Choroid plexus epithelial cell (primary cell): Measurements from ENCODE around the gene CCNL1.
A peak's percentile ranks its signal among the peaks of the same experiment; 100 is the strongest.

Source experiments
- DNase-seq: peaks from one replicate; pipeline ENCODE4 v3.0.0-alpha.2; 2010; ENCODE audit warnings: low read depth
- H3K4me3 ChIP-seq: 2 replicates; pipeline ENCODE4 v1.5.1; 2011; ENCODE audit warnings: low read depth, mild to moderate bottlenecking, control low read depth, low read length, moderate library complexity
- CTCF ChIP-seq: conservative IDR thresholded peaks from 2 replicates; pipeline ENCODE4 v1.5.1; 2011; ENCODE audit warnings: low read depth, mild to moderate bottlenecking, control low read depth, inconsistent platforms, low read length, moderate library complexity

Gene CCNL1

GRCh38 chr3:157117206-157117605 lies 42.7 kb downstream of the CCNL1 start:
- H3K4me3 ChIP-seq: no peak overlapping the region
- TF ChIP-seq CTCF: no peak
- no peak for DNase-seq

- no peak for TF ChIP-seq CTCF
- H3K4me3 ChIP-seq: no peak overlapping the region
- no peak for DNase-seq
These were observed 43.9 kb downstream of the CCNL1 start for GRCh38 chr3:157116017-157116416.

GRCh38 chr3:157115069-157116006 lies 44.6 kb downstream of the CCNL1 start:
- no peak overlapping the region for H3K4me3 ChIP-seq
- no peak for DNase-seq
- TF ChIP-seq CTCF: no peak

GRCh38 chr3:157113832-157114505 lies 46.0 kb downstream of the CCNL1 start:
- no peak for DNase-seq
- no peak overlapping the region for H3K4me3 ChIP-seq
- TF ChIP-seq CTCF: peak; percentile 19

GRCh38 chr3:157112536-157112935 lies 47.4 kb downstream of the CCNL1 start:
- DNase-seq: no peak
- H3K4me3 ChIP-seq: no peak overlapping the region
- TF ChIP-seq CTCF: no peak

- no peak overlapping the region for H3K4me3 ChIP-seq
- no peak for TF ChIP-seq CTCF
- no peak for DNase-seq
These were observed 48.4 kb downstream of the CCNL1 start for GRCh38 chr3:157111518-157111917.
